Smooth muscle cell of the brain vasculature (primary cell): Measurements from ENCODE around the gene CFAP91.
"Not testable (repeated sequence)": the region's sequence is repeated elsewhere in the genome, so short reads cannot be mapped to it uniquely, and the experiment has no call there.

Experiments used
- DNase-seq: peaks from one replicate; pipeline ENCODE4 v3.0.0-alpha.2; 2012; ENCODE audit warnings: low read depth, low spot score

The CFAP91 gene

GRCh38 chr3:119677641-119677934 is 25.2 kb upstream of the CFAP91 start:
- no peak for DNase-seq

- not testable (repeated sequence) for DNase-seq
These were observed 24.6 kb upstream of the CFAP91 start for GRCh38 chr3:119678209-119678608.

- no peak for DNase-seq
These were observed 22.9 kb upstream of the CFAP91 start for GRCh38 chr3:119679874-119680273.

- no peak for DNase-seq
These were observed 21.5 kb upstream of the CFAP91 start for GRCh38 chr3:119681279-119681678.

GRCh38 chr3:119683421-119683820 is 19.4 kb upstream of the CFAP91 start:
- no peak for DNase-seq

DNA sequence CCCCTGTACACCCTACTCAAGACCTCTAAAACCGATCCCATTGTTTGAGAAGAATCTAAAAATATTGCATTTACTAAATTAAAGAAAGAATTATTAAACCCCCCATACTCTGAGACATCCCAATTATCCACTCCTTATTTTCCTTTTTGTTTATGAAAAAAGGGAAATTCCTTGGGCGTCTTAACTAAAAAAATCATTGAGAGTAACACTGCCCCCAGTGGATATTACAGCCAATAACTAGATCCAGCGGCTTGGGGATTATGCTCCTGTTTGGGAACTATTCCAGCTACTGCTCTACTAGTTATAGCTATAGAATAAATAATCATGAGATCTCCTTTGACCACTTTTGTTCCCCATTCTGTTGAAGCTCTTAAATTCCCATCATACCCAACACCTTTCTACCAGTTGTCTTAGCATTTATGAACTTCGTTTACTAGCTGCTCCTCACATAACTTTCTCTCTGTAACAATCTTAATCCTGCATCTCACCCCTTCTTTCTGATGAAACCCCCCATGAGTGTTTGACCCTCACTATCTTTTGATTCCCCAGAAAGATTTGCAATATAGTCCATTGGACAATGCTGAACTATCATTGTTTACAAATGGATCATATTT is 12.7 kb upstream of the CFAP91 start:
- no peak for DNase-seq

DNA sequence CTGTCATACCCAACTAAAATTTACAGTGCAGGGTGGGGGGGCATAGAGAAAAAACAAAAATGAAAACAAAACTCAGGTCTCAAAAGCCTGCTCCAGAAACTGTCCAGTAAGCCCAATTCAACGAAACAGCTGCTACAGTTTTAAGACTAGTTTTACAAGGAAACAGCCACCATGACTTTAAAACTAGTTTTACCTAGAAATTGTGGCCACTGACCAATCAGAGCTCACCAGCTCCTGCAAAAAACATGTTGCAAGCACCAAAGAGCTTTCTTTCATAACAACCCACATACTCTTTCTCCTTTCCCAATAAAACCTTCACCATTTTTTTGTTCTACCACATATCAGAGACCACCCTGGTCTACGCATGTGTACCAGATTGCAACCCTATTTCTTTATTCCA is 7.3 kb upstream of the CFAP91 start:
- no peak for DNase-seq

DNA sequence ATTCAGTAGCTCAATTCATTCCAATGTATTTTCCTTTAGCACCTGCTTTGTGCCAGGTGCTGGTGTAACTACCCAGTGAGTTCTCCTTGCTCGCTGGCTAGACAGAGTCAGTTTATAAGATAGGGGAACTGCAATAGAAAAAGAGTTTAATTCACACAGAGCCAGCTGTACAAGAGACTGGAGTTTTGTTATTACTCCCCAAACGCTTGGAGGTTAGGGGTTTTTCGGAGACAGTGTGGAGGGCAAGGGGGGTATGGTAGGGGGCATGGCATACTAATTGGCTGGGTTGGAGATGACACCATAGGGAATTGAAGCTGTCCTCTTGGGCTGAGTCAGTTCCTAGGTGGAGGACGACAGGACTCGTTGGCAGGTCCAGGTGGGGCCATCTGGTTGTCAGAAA is 5.4 kb upstream of the CFAP91 start:
- no peak for DNase-seq

GRCh38 chr3:119700269-119700919 is 2.4 kb upstream of the CFAP91 start:
- no peak for DNase-seq

- DNase-seq = no peak
These were observed 1.7 kb upstream of the CFAP91 start for GRCh38 chr3:119700920-119701734.

DNA sequence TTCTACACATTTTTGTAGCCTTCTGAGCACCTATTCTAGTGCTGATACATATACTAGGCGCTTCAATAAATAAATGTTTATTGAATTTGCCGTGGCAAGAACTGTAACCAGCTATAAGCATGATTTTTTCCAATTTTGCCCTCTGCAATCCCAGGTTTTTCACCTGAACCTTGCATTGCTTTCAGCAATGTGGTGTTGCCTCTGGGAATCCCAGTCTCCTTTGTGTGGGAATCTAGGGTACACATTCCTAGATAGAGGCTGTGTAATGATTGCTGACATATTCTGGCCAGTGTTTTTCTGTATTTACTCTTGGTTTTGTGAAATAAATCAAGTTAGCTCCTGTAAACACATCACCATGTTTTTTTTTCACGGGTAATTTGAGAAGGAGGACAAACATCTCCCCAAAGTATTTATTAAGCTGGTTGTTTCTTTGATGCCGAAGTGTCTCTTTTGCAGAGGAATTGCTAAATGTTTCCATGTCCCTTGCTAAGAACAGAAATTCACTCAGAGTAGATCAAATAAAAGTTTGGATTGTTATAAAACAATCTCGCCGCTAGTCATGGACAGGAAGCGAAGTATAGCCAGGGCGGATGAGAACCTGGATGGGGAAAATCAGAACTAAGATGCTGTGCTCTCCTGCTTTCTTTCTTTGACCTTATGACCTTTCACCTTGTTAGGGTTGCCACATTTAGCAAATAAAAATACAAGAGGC is 1.2 kb downstream of the CFAP91 start:
- DNase-seq = no peak

DNA sequence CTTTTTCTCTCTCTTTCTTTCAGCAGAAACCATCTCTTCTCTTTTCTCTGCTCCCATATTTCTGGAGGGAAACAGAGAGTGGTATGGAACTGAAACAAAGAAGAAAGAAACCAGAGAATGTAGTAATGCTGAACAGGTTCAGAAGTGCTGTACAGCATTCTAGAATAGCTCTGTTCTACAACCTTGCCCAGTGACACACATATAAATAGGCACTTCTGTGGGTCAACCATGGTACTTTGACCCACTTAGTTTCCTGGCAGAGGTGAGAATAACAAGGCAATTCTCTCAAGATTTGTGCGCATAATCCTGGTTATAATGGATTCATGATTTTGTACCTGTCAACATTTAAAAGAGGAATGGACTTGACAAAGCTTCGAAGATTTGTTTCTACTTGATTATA is 12.3 kb downstream of the CFAP91 start:
- DNase-seq = no peak

GRCh38 chr3:119716998-119717397 is 14.2 kb downstream of the CFAP91 start:
- no peak for DNase-seq

DNA sequence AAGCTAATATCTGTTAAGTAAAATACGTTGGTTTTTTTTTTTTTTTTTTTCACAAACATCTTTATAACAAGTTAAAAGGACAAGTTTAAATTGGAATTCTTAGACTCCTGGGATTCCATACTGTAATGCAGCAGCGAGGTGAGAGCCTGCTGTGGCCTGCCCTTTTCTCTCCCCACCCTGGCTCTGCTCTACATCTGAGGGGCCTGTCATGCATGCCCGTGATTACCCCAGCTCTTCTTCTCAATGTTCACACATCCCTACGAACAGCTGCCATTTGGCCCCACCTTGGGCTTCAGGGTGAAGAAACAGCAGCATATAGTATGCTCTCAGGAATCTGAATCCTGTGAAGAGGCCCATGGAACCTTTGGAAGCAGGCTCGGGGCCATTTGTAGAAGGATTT is 14.7 kb downstream of the CFAP91 start:
- DNase-seq = no peak

GRCh38 chr3:119723022-119723421 is 20.2 kb downstream of the CFAP91 start:
- no peak for DNase-seq

DNA sequence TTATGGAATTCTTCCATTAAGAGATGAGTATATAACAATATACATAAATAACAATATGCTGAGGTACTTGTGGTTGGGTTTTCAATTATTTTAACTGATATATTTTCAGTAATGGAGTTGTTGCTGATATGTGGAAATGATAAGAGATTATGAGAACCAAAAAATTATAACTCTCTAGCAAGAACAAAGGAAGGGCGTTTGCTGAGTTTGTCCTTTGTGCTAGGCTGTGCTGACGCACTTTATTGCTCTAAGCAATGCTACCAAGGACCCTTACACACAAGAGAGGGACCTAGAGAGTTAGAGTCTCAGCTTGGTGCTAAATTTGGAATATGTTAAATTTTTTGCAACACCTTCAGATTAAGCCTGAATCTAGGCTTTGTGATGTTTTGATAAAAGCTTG is 24.1 kb downstream of the CFAP91 start:
- DNase-seq = no peak

DNA sequence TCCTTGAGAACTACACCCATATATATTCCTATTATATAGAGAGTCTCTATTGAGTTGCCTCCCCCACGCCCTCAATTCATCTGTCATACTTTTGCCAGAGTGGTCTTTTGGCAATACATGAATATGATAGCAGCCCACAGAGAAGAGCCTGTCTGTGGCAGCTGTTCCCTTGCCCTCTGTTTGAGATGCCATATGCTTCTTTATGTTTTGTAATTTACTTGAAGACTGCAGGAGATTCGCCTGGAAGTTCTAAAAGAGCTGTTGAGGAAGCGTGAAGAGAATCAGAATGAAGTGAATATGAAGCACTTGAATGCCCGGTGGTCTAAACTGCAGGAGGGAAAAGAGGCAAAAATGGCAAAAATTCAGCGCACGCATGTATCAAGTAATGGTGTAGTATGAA is 27.2 kb downstream of the CFAP91 start:
- DNase-seq = no peak

- no peak for DNase-seq
These were observed 28.9 kb downstream of the CFAP91 start for GRCh38 chr3:119731560-119732343.

GRCh38 chr3:119733812-119734211 is 31.0 kb downstream of the CFAP91 start:
- DNase-seq = no peak

DNA sequence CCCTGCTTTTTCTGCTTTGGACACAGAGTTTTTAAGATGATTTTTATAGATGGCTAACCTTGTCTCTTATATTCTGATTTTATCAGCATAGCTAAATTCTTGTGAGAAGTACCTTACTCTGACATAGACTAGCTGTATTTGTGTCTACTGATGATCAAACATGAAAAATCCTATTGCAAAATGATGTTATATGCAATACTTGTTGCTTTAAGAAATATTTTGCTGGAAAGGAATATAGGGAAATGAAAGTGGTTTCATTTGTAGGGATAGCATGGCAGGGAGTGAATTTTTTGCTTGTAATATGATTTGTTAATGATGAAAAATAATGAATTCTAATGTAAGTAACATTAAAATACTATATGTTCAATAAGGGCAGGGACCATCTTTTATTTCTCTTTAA is 35.9 kb downstream of the CFAP91 start:
- DNase-seq = no peak
